ENCODE data around the gene OR52A1. TPM values are rescaled to one million over a fixed set of nuclear protein-coding genes. Genes with fewer than 3 reads are reported as not detected.
"Not testable (repeated sequence)": the region's sequence is repeated elsewhere in the genome, so short reads cannot be mapped to it uniquely, and the experiment has no call there.

OR52A1 gene
- polyA plus RNA-seq, 4 donors, result not detected

DNA sequence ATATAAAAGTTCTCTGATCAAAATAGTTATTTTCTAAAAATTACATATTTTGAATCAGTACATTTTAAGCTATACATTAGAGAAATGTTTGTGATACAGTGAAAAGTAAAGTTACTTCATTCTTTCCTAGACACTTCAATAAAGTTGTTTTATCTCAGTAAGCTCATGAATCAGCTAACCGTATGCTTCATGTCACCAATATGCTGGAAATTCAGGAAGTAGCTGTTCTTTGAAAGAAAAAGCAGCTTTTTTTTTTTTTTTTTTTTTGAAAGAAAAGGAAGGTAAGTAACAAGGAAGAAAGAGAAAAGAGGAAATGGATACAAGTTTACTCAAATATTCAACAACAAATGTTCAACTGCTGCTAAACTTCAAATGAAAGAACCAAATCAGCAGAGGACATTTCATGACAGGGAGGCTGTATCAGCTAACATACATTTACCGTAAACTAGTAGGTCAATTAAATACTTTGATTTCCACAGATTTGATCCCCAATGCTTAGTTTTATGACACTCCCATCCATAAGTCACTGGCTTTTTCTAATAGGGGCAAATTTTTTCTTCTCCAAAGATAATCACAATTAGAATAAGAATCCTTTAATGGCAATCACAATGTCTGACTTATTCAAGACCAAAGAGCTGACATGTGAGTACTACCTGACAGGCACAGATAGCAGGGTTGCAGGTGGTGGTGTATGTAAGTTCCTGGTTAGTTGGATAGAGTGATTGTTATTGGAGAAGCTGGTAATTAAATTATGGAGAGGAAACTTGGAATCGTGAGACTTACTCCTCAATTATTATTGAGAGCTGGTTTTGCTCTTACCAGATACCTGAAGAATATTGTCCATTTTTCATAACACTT, 754 bp downstream of the OR52A1 start:
- Histone ChIP-seq H3K27me3 (ENCODE audit: control insufficient read depth in 3 of 3, insufficient read depth in 3 of 3, low read length in 3 of 3) (no peaks in the 10 kb centered on the region), H3K9me3 (ENCODE audit: control insufficient read depth in 2 of 2, insufficient read depth in 1 of 2, low read depth in 1 of 2, low read length in 1 of 2) (no peaks in the 10 kb centered on the region), H3K4me3 (ENCODE audit: low read depth in 1 of 3, low read length in 3 of 3) (no peak overlapping the region), H3K36me3 (ENCODE audit: control insufficient read depth in 3 of 3, insufficient read depth in 2 of 3, low read depth in 1 of 3, low read length in 3 of 3) (no peaks in the 10 kb centered on the region), H3K27ac (ENCODE audit: low read depth in 1 of 3, low read length in 2 of 3) (no peak overlapping the region), H3K4me1 (ENCODE audit: control insufficient read depth in 3 of 3, insufficient read depth in 2 of 3, low read depth in 1 of 3, low read length in 2 of 3) (no peaks in the 10 kb centered on the region)
- 60 to 66% (median 66%) methylated on average over 3 of the region's 3 CpGs for WGBS, 3 donors
- FAIRE-seq, result no peak
- no peak for DNase-seq

DNA sequence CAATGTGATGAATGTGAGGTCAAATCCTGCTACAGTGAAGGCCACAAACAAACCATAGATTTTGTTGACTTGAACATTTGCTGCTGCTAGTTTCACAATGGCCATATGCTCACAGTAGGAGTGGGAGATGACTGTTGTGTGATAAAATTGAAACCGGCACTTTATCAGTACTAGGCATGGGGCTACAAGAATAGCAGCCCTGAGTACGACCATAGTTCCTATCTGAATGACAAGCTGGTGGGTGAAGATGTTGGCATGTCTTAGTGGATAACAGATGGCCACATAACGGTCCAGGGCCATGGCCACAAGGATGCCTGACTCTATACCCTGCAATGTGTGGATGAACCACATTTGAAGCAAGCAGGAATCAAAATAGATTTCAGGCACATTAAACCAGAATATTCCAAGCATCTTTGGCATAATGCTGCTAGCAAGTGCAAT, 2.8 kb downstream of the OR52A1 start:
- FAIRE-seq (no peak), DNase-seq (no peak)
- Histone ChIP-seq H3K36me3 (ENCODE audit: control insufficient read depth in 3 of 3, insufficient read depth in 2 of 3, low read depth in 1 of 3, low read length in 3 of 3) (no peaks in the 10 kb centered on the region), H3K4me1 (ENCODE audit: control insufficient read depth in 3 of 3, insufficient read depth in 2 of 3, low read depth in 1 of 3, low read length in 2 of 3) (no peaks in the 10 kb centered on the region), H3K27me3 (ENCODE audit: control insufficient read depth in 3 of 3, insufficient read depth in 3 of 3, low read length in 3 of 3) (no peaks in the 10 kb centered on the region), H3K4me3 (ENCODE audit: low read depth in 1 of 3, low read length in 3 of 3) (no peak overlapping the region), H3K27ac (ENCODE audit: low read depth in 1 of 3, low read length in 2 of 3) (no peak overlapping the region), H3K9me3 (ENCODE audit: control insufficient read depth in 2 of 2, insufficient read depth in 1 of 2, low read depth in 1 of 2, low read length in 1 of 2) (no peaks in the 10 kb centered on the region)
- WGBS, 3 donors, result 40 to 53% (median 52%) methylated on average over 3 of the region's 3 CpGs

DNA sequence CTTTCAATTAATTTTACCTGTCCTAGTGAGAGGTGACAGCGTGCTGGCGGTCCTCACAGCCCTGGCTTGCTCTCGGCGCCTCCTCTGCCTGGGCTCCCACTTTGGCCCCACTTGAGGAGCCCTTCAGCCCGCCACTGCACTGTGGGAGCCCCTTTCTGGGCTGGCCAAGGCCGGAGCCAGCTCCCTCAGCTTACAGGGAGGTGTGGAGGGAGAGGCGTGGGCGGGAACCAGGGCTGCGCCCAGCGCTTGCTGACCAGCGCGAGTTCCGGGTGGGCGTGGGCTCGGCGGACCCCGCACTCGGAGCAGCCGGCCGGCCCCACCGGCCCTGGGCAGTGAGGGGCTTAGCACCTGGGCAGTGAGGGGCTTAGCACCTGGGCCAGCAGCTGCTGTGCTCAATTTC, 10.4 kb downstream of the OR52A1 start:
- DNase-seq; H3K4me1 ChIP-seq (ENCODE audit: control insufficient read depth in 3 of 3, insufficient read depth in 2 of 3, low read depth in 1 of 3, low read length in 2 of 3); H3K36me3 ChIP-seq (ENCODE audit: control insufficient read depth in 3 of 3, insufficient read depth in 2 of 3, low read depth in 1 of 3, low read length in 3 of 3); H3K9me3 ChIP-seq (ENCODE audit: control insufficient read depth in 2 of 2, insufficient read depth in 1 of 2, low read depth in 1 of 2, low read length in 1 of 2); FAIRE-seq; H3K27me3 ChIP-seq (ENCODE audit: control insufficient read depth in 3 of 3, insufficient read depth in 3 of 3, low read length in 3 of 3); H3K4me3 ChIP-seq (ENCODE audit: low read depth in 1 of 3, low read length in 3 of 3); H3K27ac ChIP-seq (ENCODE audit: low read depth in 1 of 3, low read length in 2 of 3): not testable (repeated sequence)
- 89 to 92% (median 90%) methylated on average over 20 to 21 of the region's 21 CpGs for WGBS, 3 donors

DNA sequence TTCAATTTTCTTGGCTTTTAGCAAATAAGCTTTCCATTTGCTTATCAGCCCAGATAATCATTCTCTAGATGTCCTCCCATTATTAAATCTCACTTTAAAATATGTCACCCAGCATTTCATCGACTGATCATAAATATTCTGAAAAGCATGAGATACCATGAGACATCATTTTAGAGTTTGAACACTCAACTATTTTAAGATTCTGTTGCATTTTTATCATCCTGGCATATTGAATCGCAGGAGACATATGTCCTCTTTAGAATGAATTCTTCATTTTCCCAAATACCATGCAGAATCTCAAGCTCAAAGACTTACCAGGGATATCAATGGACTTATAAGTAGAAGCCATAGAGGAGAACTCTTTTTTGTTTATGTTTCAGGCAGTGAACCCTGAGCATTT, 16.6 kb downstream of the OR52A1 start, which contains the start of gene OR52A5:
OR52A5 (minus strand) TSS at position 361 of the 400 bp plus-strand sequence. CDS start 5,714 bp downstream, outside the sequence.
- WGBS, 3 donors, result 84 to 87% (median 86%) methylated on average over 2 of the region's 2 CpGs
- FAIRE-seq, result no peak
- H3K4me3 ChIP-seq (ENCODE audit: low read depth in 1 of 3, low read length in 3 of 3), result no peak within 1 kb of the TSS

DNA sequence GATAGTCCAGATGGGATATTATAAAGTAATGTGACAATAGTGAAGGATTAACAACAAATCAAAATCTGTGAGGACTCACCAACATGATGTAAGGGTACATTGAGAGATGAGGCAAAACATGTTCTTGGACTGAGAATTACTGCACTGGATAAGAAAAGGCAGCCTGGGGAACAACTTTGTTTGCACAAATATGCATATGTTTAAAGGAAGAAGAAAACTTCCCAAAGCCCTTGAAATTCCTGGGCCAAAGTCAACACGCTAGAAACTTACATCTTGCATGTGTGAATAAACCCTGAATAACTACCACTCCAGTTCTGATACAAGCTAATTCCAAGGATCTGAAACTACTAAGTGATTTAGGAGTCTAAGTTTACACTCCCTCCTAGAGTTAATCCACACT, 17.5 kb downstream of the OR52A1 start:
- Histone ChIP-seq H3K27me3 (ENCODE audit: control insufficient read depth in 3 of 3, insufficient read depth in 3 of 3, low read length in 3 of 3) (no peaks in the 10 kb centered on the region), H3K36me3 (ENCODE audit: control insufficient read depth in 3 of 3, insufficient read depth in 2 of 3, low read depth in 1 of 3, low read length in 3 of 3) (no peaks in the 10 kb centered on the region), H3K4me3 (ENCODE audit: low read depth in 1 of 3, low read length in 3 of 3) (no peak overlapping the region), H3K4me1 (ENCODE audit: control insufficient read depth in 3 of 3, insufficient read depth in 2 of 3, low read depth in 1 of 3, low read length in 2 of 3) (no peaks in the 10 kb centered on the region), H3K9me3 (ENCODE audit: control insufficient read depth in 2 of 2, insufficient read depth in 1 of 2, low read depth in 1 of 2, low read length in 1 of 2) (no peaks in the 10 kb centered on the region), H3K27ac (ENCODE audit: low read depth in 1 of 3, low read length in 2 of 3) (no peak overlapping the region)
- DNase-seq (no peak), FAIRE-seq (no peak)
- 35 to 48% (median 42%) methylated on average over 1 of the region's 1 CpG for WGBS, 3 donors

More for the DNA sequence above, 16.6 kb downstream of the OR52A1 start, which contains the start of gene OR52A5:
- no peak for DNase-seq
- Histone ChIP-seq H3K9me3 (ENCODE audit: control insufficient read depth in 2 of 2, insufficient read depth in 1 of 2, low read depth in 1 of 2, low read length in 1 of 2) (no peaks in the 10 kb centered on the region), H3K4me1 (ENCODE audit: control insufficient read depth in 3 of 3, insufficient read depth in 2 of 3, low read depth in 1 of 3, low read length in 2 of 3) (no peaks in the 10 kb centered on the region), H3K36me3 (ENCODE audit: control insufficient read depth in 3 of 3, insufficient read depth in 2 of 3, low read depth in 1 of 3, low read length in 3 of 3) (no peaks in the 10 kb centered on the region), H3K27me3 (ENCODE audit: control insufficient read depth in 3 of 3, insufficient read depth in 3 of 3, low read length in 3 of 3) (no peaks in the 10 kb centered on the region), H3K27ac (ENCODE audit: low read depth in 1 of 3, low read length in 2 of 3) (no peak within 1 kb of the TSS)

DNA sequence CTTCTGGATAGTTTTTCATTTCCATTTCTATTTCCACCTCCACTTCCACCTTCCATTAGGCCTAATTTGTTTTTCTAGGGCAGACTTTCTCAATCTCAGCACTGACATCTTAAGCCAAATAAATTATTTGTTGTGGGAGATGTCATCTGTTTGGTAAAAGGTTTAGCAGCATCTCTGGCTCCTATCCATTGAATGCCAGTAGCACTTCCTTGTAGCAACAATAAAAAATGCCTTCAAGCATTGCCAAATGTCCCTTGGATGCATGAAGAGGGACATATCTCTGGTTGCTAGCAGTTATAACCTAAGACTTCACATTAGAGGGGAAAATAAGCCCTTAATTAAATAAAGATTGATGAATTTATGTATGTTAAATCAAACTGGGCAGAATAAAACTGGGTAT, 18.3 kb downstream of the OR52A1 start:
- no peaks in the 10 kb centered on the region for H3K36me3 ChIP-seq (ENCODE audit: control insufficient read depth in 3 of 3, insufficient read depth in 2 of 3, low read depth in 1 of 3, low read length in 3 of 3)
- FAIRE-seq (no peak), DNase-seq (no peak)
- H3K27me3 ChIP-seq (ENCODE audit: control insufficient read depth in 3 of 3, insufficient read depth in 3 of 3, low read length in 3 of 3), result no peaks in the 10 kb centered on the region
- no peak overlapping the region for H3K27ac ChIP-seq (ENCODE audit: low read depth in 1 of 3, low read length in 2 of 3)
- H3K4me3 ChIP-seq (ENCODE audit: low read depth in 1 of 3, low read length in 3 of 3), result no peak overlapping the region
- no peaks in the 10 kb centered on the region for H3K9me3 ChIP-seq (ENCODE audit: control insufficient read depth in 2 of 2, insufficient read depth in 1 of 2, low read depth in 1 of 2, low read length in 1 of 2)
- no peaks in the 10 kb centered on the region for H3K4me1 ChIP-seq (ENCODE audit: control insufficient read depth in 3 of 3, insufficient read depth in 2 of 3, low read depth in 1 of 3, low read length in 2 of 3)

DNA sequence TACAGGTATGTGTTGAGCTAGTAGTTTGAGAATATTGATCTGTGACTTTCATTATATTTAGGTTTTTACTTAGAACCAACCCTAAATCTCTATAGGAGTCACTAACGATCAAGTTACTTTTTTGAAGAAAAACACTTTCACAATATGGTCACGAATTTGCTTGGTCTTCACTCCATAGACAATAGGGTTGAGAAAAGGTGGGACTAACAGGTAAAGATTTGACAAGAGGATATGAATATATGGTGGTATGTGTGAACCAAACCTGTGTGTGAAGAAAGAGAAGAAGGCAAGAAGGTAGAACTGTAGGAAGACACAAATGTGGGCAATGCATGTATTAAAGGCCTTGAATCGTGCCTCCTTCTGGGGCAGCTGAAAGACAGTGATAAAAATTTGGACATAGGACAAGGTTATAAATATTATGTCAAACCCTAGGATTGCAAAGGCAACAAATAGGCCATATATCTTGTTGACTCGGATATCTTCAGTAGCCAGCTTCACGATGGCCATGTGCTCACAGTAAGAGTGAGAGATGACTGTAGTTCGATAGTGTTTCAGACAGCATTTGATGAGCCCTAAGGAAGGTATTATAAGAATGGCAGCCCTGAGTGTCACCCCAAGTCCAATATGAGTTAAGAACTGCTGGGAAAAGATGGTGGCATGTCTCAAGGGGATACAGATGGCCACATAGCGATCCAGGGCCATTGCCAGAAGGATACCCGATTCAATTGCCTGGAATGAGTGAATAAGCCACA, 22.8 kb downstream of the OR52A1 start:
- H3K36me3 ChIP-seq (ENCODE audit: control insufficient read depth in 3 of 3, insufficient read depth in 2 of 3, low read depth in 1 of 3, low read length in 3 of 3), result no peaks in the 10 kb centered on the region
- no peaks in the 10 kb centered on the region for H3K4me1 ChIP-seq (ENCODE audit: control insufficient read depth in 3 of 3, insufficient read depth in 2 of 3, low read depth in 1 of 3, low read length in 2 of 3)
- no peak for DNase-seq
- no peak overlapping the region for H3K27ac ChIP-seq (ENCODE audit: low read depth in 1 of 3, low read length in 2 of 3)
- H3K9me3 ChIP-seq (ENCODE audit: control insufficient read depth in 2 of 2, insufficient read depth in 1 of 2, low read depth in 1 of 2, low read length in 1 of 2), result no peaks in the 10 kb centered on the region
- FAIRE-seq, result no peak
- 76 to 85% (median 80%) methylated on average over 8 of the region's 8 CpGs for WGBS, 3 donors
- no peak overlapping the region for H3K4me3 ChIP-seq (ENCODE audit: low read depth in 1 of 3, low read length in 3 of 3)
- H3K27me3 ChIP-seq (ENCODE audit: control insufficient read depth in 3 of 3, insufficient read depth in 3 of 3, low read length in 3 of 3), result no peaks in the 10 kb centered on the region

DNA sequence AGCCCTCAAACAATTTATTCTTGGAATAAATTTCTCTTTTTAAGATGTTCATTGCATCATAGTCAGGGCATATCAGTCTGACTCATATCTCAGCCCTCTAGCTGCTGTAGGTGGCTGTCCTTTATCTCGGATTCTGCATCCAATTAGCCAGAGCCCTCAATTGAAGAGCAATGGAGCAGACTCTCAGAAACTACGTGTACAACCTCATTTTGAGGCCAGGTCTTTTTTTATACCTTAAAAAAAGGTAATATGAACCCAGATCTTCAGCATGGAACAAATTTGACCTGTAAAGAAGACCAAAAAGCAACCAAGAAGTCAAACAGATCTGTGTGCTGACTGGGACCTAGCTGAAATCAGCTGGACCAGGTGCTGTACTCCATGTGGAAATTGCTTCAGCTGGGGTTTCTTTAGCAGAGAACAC, 25.1 kb downstream of the OR52A1 start:
- H3K4me3 ChIP-seq (ENCODE audit: low read depth in 1 of 3, low read length in 3 of 3), result no peak overlapping the region
- no peak overlapping the region for H3K27ac ChIP-seq (ENCODE audit: low read depth in 1 of 3, low read length in 2 of 3)
- no peak for DNase-seq
- H3K4me1 ChIP-seq (ENCODE audit: control insufficient read depth in 3 of 3, insufficient read depth in 2 of 3, low read depth in 1 of 3, low read length in 2 of 3), result no peaks in the 10 kb centered on the region
- FAIRE-seq, result no peak
- no peaks in the 10 kb centered on the region for H3K27me3 ChIP-seq (ENCODE audit: control insufficient read depth in 3 of 3, insufficient read depth in 3 of 3, low read length in 3 of 3)
- H3K36me3 ChIP-seq (ENCODE audit: control insufficient read depth in 3 of 3, insufficient read depth in 2 of 3, low read depth in 1 of 3, low read length in 3 of 3), result no peaks in the 10 kb centered on the region
- WGBS, 3 donors, result 40 to 61% (median 40%) methylated on average over 2 of the region's 2 CpGs
- no peaks in the 10 kb centered on the region for H3K9me3 ChIP-seq (ENCODE audit: control insufficient read depth in 2 of 2, insufficient read depth in 1 of 2, low read depth in 1 of 2, low read length in 1 of 2)
